Superior temporal gyrus (tissue), 1 donor: ENCODE data around the gene NRXN2.

Source experiments
- DNase-seq: peaks from one replicate; pipeline ENCODE4 v3.0.0-alpha.2; 2016; ENCODE audit errors: extremely low spot score

The NRXN2 gene

DNA sequence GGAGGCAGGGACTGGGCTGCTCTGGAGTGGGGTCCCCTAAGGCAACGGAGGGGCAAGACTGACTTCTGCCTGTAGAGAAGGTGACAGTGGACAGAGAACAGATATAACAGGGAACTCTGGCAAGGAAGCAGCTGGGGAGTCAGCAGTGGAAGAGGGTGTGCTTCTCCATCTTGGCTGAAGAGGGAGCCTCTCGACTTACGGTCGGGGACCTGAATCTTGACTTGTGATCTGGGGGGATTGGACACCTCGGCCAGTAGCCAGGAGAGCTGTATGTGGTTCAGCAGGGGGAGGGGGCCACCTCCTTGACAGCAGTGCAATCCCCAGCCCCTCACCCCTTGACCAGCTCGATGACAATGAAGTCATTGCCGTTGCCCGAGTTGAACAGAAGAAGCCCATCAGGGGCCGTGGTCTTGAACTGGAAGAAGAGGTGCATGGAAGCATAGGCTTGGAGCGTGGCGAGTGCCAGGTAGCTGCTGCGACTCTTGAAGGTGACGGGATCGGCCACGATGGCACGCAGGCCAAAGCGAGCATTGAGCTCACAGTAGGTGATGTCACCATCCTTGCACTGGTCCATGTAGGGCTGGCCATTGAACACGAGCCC is 72.0 kb downstream of the NRXN2 start:
- peak; percentile 65 for DNase-seq

DNA sequence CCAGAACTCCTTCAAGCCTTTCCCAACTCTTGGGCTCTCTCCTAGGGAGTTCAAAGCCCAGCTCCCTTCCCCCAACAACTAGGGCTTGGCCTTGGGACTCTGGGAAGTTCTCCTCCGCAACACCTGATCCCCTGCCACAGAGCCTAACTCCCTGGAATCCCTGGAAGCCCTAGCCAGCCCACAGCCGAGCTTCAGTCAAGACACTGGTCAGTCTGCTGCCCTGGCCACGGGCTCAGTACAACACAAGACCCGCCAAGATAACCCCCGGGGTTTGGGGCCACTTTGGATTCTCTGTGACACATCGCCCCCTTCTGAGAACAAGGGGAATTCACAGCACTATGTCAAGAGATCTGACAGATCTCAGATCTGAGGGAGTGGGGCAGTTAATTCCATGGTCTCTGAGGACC is 73.7 kb downstream of the NRXN2 start:
- no peak for DNase-seq

DNA sequence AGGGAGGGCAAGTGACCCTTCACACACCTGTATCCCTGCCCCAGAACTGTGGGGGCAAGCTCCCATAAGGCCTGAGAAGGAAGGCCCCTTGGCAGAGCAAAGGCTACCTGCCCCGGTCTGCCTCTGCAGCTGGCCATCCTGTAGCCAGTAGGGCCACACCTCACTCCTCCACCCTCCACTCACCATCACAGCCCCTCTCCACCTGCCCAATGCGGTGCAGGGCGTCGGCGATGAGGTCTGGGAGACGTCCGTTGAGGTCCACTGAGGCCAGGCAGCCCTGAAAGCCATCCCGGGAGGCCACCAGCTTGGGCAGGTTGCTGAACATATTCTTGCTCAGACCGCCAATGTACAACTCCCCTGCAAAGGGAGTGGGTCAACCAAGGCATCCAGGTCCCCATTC is 74.4 kb downstream of the NRXN2 start:
- DNase-seq: no peak

DNA sequence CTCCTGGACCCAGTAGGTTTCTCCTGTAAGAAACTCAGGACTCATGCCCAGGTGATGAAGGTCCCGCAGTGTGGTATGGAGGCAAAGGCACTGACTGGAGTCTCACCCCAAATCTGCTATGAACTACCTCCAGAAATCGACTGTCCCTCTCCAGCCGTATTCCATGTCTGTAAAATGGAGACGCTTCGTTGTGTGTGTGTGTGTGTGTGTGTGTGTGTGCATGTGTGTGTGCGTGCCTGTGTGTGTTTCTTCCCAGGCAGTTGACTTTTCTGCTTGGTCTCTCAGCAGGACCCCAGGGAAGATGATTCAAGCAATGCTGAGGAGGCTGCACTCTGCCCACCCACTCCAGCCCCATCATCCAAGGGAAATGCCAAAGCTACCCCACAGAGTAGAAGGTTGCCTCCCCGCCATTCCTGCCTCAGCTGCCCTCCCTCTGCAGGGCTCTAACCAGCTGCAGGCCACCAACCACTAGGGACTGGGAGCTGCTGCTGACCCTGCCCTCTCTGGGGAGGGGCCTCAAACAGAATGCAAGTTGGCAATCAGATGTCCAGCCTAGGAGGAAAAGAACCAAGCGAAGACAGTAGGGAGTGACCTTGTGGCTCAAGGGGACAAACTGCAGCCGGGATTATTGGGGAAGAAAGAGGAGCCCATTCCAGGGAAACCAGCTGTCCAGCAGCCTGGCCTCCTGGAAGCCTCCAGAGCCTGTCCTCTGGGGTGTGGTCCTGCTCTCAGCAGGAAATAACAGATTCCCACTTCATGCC is 75.8 kb downstream of the NRXN2 start:
- no peak for DNase-seq

DNA sequence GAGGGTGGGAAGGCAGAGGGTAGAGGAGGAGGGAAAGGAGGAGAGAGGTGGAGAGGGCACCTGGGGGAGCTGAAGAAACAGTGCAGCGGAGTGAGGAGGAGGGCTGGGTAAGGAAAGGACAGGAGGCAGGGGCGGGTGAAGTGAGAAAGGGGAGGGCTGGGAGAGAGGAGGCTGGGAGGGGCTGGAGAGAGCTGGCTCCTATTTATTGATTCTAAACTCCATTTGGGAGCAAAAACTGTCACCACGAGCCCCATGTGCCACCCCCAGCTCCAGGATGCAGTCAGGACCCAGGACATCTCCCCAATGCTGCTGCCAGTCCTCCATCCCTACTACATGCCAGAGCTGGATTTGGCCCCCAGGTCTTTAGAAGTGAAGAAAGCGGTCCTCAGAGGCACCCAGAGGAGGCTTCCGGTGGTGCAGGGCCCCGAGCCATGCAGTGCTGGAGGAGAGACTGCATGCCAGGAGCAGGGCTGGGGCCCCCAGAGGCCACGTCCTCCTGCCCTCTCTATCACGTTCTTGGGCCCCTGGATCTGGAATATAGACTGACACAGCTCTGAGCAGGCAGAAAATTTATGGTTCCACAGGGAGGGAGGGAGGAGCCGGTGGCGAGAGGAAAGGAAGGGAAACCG is 78.2 kb downstream of the NRXN2 start:
- no peak for DNase-seq

DNA sequence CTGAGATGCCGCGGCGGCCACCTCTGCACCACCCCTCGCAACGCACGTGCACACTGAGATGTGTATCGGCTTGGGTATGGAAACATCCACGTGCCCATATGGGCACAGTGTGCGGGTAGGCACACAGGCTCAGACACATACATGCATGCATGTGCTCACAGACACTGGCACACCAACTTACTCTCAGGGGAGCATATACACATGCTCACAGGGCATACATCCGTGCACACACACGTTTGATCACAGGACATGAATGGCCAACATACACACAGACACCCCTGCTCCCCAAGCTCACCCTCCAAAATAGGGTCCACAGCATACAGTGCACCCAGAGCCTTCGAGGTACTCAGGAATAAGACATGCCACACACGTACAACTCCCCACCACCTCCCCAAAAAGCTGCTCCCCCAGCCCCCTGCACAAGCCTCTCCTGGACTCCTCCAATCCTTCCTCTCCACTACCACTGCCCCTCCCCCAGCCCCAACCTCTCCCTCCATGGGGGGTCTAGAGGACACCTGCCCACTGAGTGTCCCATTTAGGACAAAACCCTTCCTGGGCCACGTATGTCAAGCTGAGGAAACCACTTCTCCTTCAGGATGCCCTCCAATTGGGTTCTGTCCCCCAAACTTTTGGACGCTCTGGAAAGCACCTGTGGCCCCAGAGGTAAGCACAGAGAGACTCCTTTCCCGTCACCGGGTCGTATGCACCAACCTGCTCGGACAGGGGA is 78.9 kb downstream of the NRXN2 start:
- no peak for DNase-seq

- no peak for DNase-seq
These were observed 79.6 kb downstream of the NRXN2 start for GRCh38 chr11:64643256-64643881.

GRCh38 chr11:64642871-64643255 is 80.1 kb downstream of the NRXN2 start:
- no peak for DNase-seq

DNA sequence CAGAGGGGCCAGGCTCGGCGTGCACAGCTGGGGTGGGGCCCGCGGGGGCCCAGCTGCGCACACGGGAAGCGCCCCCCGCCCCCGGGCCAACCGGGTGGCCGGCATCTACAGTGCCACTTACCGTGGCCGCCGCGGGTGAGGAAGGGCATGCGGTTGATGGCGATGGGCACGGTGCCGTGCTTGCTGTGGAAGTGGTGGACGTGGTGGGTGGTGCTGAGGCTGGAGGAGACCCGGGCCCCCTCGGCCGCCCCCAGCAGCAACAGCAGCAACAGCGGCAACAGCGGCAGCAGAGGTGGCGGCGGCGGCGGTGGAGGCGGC is 80.6 kb downstream of the NRXN2 start:
- no peak for DNase-seq

- no peak for DNase-seq
These were observed 81.2 kb downstream of the NRXN2 start for GRCh38 chr11:64641596-64642417.

DNA sequence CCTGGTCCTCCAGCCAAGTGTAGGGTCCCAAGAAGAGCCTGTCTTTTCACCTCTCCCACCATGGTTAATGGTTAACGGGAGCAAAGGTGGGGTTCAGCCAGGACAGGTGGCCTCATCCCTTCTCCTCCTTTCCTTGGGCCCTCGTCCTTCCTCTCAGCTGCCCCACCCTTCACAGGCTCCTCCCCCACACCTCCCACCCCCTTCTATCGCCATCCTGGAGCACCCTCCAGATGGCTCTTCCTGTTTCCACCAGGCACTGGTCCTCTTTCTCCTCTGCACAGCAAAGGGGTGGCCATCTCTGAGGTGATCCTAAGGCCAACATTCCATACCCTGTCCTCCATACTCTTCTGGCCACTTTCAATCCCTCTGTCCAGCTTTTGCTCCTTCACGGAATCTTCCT is 83.1 kb downstream of the NRXN2 start:
- no peak for DNase-seq

- DNase-seq: no peak
These were observed 84.2 kb downstream of the NRXN2 start for GRCh38 chr11:64638829-64639228.

DNA sequence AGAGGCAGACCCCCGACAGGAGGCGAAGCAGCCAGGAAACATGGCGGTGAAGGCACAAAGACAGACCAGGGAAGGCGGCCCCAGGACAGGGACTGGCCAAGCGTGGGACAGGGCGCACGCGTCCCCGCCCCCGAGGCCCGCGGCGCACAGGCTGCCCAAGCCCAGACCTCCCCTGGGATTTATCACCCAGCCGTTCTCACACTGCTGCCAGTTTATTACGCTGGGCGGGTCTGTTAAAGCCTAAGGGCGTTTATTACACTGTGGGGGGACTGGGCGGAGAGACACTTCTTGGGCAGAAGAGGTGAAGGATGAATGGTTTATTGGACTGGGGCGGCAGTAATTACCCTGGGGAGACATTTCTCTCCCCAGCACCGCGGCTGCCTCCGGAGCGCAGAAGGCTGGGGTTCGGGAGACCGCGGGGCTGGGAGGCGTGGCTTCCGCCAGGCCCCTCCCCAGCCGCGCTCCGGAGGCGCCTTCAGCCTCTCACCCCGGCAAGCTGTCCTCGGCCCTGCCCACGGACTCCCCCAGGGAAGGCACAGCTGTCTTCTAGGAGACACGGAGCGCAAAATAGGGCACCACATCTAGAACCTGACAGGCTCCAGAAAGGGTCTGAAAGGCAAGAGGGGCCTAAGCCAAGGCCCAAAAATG is 84.9 kb downstream of the NRXN2 start:
- no peak for DNase-seq

GRCh38 chr11:64637334-64638017 is 85.5 kb downstream of the NRXN2 start:
- no peak for DNase-seq

GRCh38 chr11:64633555-64634159 is 89.3 kb downstream of the NRXN2 start:
- DNase-seq: no peak

GRCh38 chr11:64632654-64633053 is 90.3 kb downstream of the NRXN2 start:
- no peak for DNase-seq

GRCh38 chr11:64632237-64632636 is 90.8 kb downstream of the NRXN2 start:
- no peak for DNase-seq

GRCh38 chr11:64631675-64632074 is 91.3 kb downstream of the NRXN2 start:
- no peak for DNase-seq

DNA sequence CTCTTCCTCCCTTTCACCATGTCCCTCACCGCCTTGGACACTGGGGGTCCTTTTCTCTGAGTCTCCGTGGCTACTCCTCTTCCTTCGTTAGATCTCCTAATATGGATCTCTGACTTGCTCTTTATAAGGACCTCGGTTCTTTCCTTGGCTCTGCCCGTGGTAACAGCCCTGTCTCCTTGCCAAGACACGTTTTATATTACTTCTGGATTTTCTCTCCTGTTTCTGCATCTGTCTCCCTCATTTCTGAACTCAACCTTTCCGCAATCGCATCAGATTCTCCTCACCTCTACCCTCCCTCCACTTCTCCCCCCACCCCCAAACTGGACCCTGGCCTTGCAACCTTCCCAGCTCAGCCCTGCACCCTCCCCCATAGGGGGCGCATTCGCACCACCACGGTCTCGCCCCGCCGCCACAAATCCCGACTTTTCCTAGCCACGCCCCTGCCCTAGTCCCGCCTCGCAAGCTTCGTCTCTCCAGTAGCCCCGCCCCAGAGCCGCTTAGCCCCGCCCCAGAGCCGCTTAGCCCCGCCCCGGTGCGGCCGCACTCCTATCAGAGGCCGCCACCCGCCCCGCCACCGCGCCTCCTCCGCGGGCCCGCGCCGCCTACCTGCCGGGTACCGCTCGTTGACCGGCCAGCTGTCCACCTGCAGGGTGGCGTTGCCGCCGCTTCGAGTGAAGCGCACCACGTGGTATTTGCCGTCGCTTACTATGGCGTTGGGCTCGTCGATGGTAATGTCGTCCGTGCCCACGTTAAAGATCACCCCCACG is 93.0 kb downstream of the NRXN2 start:
- DNase-seq: no peak
